BLaER1 (cell line): Measurements from ENCODE around the gene HYAL2.

Experiments
- H3K27ac ChIP-seq: shearing (Covaris generic); formaldehyde crosslinking; 2 replicates; pipeline ENCODE4 v1.8.1; 2022
- H3K27me3 ChIP-seq: shearing (Covaris generic); formaldehyde crosslinking; 2 replicates; pipeline ENCODE4 v1.8.1; 2022
- H3K36me3 ChIP-seq: shearing (Covaris generic); formaldehyde crosslinking; 2 replicates; pipeline ENCODE4 v1.8.1; 2022
- H3K4me1 ChIP-seq: shearing (Covaris generic); formaldehyde crosslinking; 2 replicates; pipeline ENCODE4 v1.8.1; 2022
- H3K4me2 ChIP-seq: shearing (Covaris generic); formaldehyde crosslinking; 2 replicates; pipeline ENCODE4 v1.8.1; 2022
- H3K4me3 ChIP-seq: shearing (Covaris generic); formaldehyde crosslinking; 2 replicates; pipeline ENCODE4 v1.8.1; 2022
- H3K9ac ChIP-seq: shearing (Covaris generic); formaldehyde crosslinking; 2 replicates; pipeline ENCODE4 v1.8.1; 2022
- H3K9me3 ChIP-seq: shearing (Covaris generic); formaldehyde crosslinking; 2 replicates; pipeline ENCODE4 v1.8.1; 2022
- H4K20me1 ChIP-seq: shearing (Covaris generic); formaldehyde crosslinking; 2 replicates; pipeline ENCODE4 v1.8.1; 2022
- Cebpa-rat ChIP-seq: shearing (Covaris generic); IDR thresholded peaks from 2 replicates; pipeline ENCODE4 v1.8.1; 2022

Gene HYAL2

GRCh38 chr3:50279255-50280016 lies 43.1 kb downstream of the HYAL2 start:
- Histone ChIP-seq H3K9me3 (no peaks in the 10 kb centered on the region), H3K4me1 (peaks cover 26% of the 10 kb centered on the region), H3K4me2 (no peak overlapping the region), H3K9ac (no peak overlapping the region), H4K20me1 (peaks cover 26% of the 10 kb centered on the region), H3K4me3 (no peak overlapping the region), H3K27me3 (peaks cover 53% of the 10 kb centered on the region), H3K27ac (no peak overlapping the region), H3K36me3 (no peaks in the 10 kb centered on the region)
- no peak for TF ChIP-seq Cebpa-rat

GRCh38 chr3:50278880-50279224 lies 43.7 kb downstream of the HYAL2 start, which contains the start of gene LSMEM2:
TSS of gene LSMEM2 (plus strand) at chr3:50279087. CDS start at chr3:50279114, 27 bp downstream.
- no peak within 1 kb of the TSS for H3K4me3 ChIP-seq
- no peak within 1 kb of the TSS for H3K9ac ChIP-seq
- H3K9me3 ChIP-seq, result no peaks in the 10 kb centered on the region
- no peaks in the 10 kb centered on the region for H3K36me3 ChIP-seq
- peaks cover 29% of the 10 kb centered on the region for H4K20me1 ChIP-seq
- H3K4me2 ChIP-seq, result no peak within 1 kb of the TSS
- H3K4me1 ChIP-seq, result peaks cover 26% of the 10 kb centered on the region
- no peak within 1 kb of the TSS for H3K27ac ChIP-seq
- no peak for TF ChIP-seq Cebpa-rat
- H3K27me3 ChIP-seq, result peaks cover 58% of the 10 kb centered on the region

GRCh38 chr3:50278123-50278879 lies 44.2 kb downstream of the HYAL2 start:
- no peak for TF ChIP-seq Cebpa-rat
- no peaks in the 10 kb centered on the region for H3K9me3 ChIP-seq
- no peak overlapping the region for H3K4me3 ChIP-seq
- H3K9ac ChIP-seq, result no peak overlapping the region
- H4K20me1 ChIP-seq, result peaks cover 34% of the 10 kb centered on the region
- no peak overlapping the region for H3K27ac ChIP-seq
- H3K4me1 ChIP-seq, result peaks cover 28% of the 10 kb centered on the region
- H3K27me3 ChIP-seq, result peaks cover 64% of the 10 kb centered on the region
- no peak overlapping the region for H3K4me2 ChIP-seq
- H3K36me3 ChIP-seq, result no peaks in the 10 kb centered on the region

GRCh38 chr3:50276762-50277101 lies 45.8 kb downstream of the HYAL2 start:
- no peak overlapping the region for H3K4me3 ChIP-seq
- no peak overlapping the region for H3K27ac ChIP-seq
- no peak overlapping the region for H3K9ac ChIP-seq

GRCh38 chr3:50275996-50276761 lies 46.4 kb downstream of the HYAL2 start:
- Histone ChIP-seq H3K4me1 (peaks cover 43% of the 10 kb centered on the region), H3K9me3 (no peaks in the 10 kb centered on the region), H3K4me2 (peak overlapping the region; percentile 40), H3K27ac (no peak overlapping the region), H3K27me3 (peaks cover 69% of the 10 kb centered on the region), H3K9ac (no peak overlapping the region), H4K20me1 (peaks cover 37% of the 10 kb centered on the region), H3K4me3 (no peak overlapping the region), H3K36me3 (no peaks in the 10 kb centered on the region)
- no peak for TF ChIP-seq Cebpa-rat

More at GRCh38 chr3:50276762-50277101, 45.8 kb downstream of the HYAL2 start:
- H3K9me3 ChIP-seq, result no peaks in the 10 kb centered on the region
- H4K20me1 ChIP-seq, result peaks cover 37% of the 10 kb centered on the region
- H3K4me2 ChIP-seq, result 0 out of 2 replicates have a peak overlapping the region, but pooled peaks have one; percentile 22
- TF ChIP-seq Cebpa-rat, result no peak
- H3K36me3 ChIP-seq, result no peaks in the 10 kb centered on the region
- H3K27me3 ChIP-seq, result peaks cover 69% of the 10 kb centered on the region
- H3K4me1 ChIP-seq, result peaks cover 38% of the 10 kb centered on the region

GRCh38 chr3:50275141-50275995 lies 47.2 kb downstream of the HYAL2 start:
- Histone ChIP-seq H3K4me3 (0 out of 2 replicates have a peak overlapping the region, but pooled peaks have one; percentile 7), H3K27me3 (peaks cover 69% of the 10 kb centered on the region), H3K36me3 (no peaks in the 10 kb centered on the region), H3K4me2 (peak overlapping the region; percentile 40), H3K9ac (no peak overlapping the region), H3K4me1 (peaks cover 49% of the 10 kb centered on the region), H3K9me3 (no peaks in the 10 kb centered on the region), H3K27ac (no peak overlapping the region), H4K20me1 (peaks cover 37% of the 10 kb centered on the region)
- TF ChIP-seq Cebpa-rat, result no peak

GRCh38 chr3:50274371-50275104 lies 48.0 kb downstream of the HYAL2 start:
- Histone ChIP-seq H4K20me1 (peaks cover 37% of the 10 kb centered on the region), H3K4me3 (no peak overlapping the region)
- no peak for TF ChIP-seq Cebpa-rat

GRCh38 chr3:50273689-50274065 lies 48.9 kb downstream of the HYAL2 start:
- Histone ChIP-seq H3K9ac (no peak overlapping the region), H3K27me3 (peaks cover 67% of the 10 kb centered on the region), H3K4me1 (peaks cover 60% of the 10 kb centered on the region), H3K9me3 (no peaks in the 10 kb centered on the region), H3K27ac (no peak overlapping the region), H4K20me1 (peaks cover 37% of the 10 kb centered on the region), H3K4me3 (0 out of 2 replicates have a peak overlapping the region, but pooled peaks have one; percentile 30), H3K4me2 (peak overlapping the region; percentile 66), H3K36me3 (no peaks in the 10 kb centered on the region)
- no peak for TF ChIP-seq Cebpa-rat

More at GRCh38 chr3:50274371-50275104, 48.0 kb downstream of the HYAL2 start:
- Histone ChIP-seq H3K36me3 (no peaks in the 10 kb centered on the region), H3K27ac (no peak overlapping the region), H3K27me3 (peaks cover 67% of the 10 kb centered on the region), H3K9me3 (no peaks in the 10 kb centered on the region), H3K4me1 (peaks cover 52% of the 10 kb centered on the region), H3K4me2 (no peak overlapping the region), H3K9ac (no peak overlapping the region)
